CD8-positive, alpha-beta memory T cell (primary cell): ENCODE data around the gene MTHFD2L. TPM values are rescaled to one million over a fixed set of nuclear protein-coding genes. Genes with fewer than 3 reads are reported as not detected.
A peak's percentile ranks its signal among the peaks of the same experiment; 100 is the strongest.

Experiments used
- CTCF ChIA-PET: fragments of 350-600 bp; sonication (Branson Sonifier 250); formaldehyde crosslinking; loops from one replicate; lab custom pipeline; 2021; ENCODE audit warnings: antibody characterized with exemption; lab: Charles Lee
- POLR2A ChIA-PET: fragments of 350-600 bp; sonication (Branson Sonifier 250); formaldehyde crosslinking; loops from one replicate; lab custom pipeline; 2021; ENCODE audit warnings: antibody characterized with exemption; lab: Charles Lee
- DNase-seq, 5 donors: peaks; one replicate each; pipeline versions ENCODE4 v3.0.0 to v3.0.0-alpha.2; 2020 to 2022; ENCODE audit warnings: mixed read lengths in 1 of 5
- H3K27ac ChIP-seq: one replicate; pipeline ENCODE4 v1.7.0; 2013; ENCODE audit warnings: low read depth, mild to moderate bottlenecking, low read length, moderate library complexity
- H3K27me3 ChIP-seq: 2 replicates; pipeline ENCODE4 v1.7.0; 2013; ENCODE audit warnings: low read length, mild to moderate bottlenecking; ENCODE audit not compliant: insufficient read depth, poor library complexity, severe bottlenecking
- H3K36me3 ChIP-seq: 2 replicates; pipeline ENCODE4 v1.7.0; 2013; ENCODE audit warnings: mild to moderate bottlenecking, low read length, moderate library complexity; ENCODE audit not compliant: insufficient read depth
- H3K4me1 ChIP-seq: 2 replicates; pipeline ENCODE4 v1.7.0; 2013; ENCODE audit warnings: mild to moderate bottlenecking, low read length, moderate library complexity; ENCODE audit not compliant: insufficient read depth
- H3K4me3 ChIP-seq: 2 replicates; pipeline ENCODE4 v1.7.0; 2013; ENCODE audit warnings: mild to moderate bottlenecking, low read length
- H3K9me3 ChIP-seq: 2 replicates; pipeline ENCODE4 v1.7.0; 2013; ENCODE audit warnings: mild to moderate bottlenecking, low read length
- H3K27ac Mint-ChIP-seq, 8 donors: one replicate each; pipeline ENCODE4 v1.8.0; 2020 to 2021; ENCODE audit warnings: mixed read lengths in 8 of 8, mild to moderate bottlenecking in 6 of 8, inconsistent platforms in 3 of 8, moderate library complexity in 3 of 8
- H3K27me3 Mint-ChIP-seq, 2 donors: one replicate each; pipeline ENCODE4 v1.8.0; 2020 to 2021; ENCODE audit warnings: mixed read lengths in 2 of 2, mild to moderate bottlenecking in 1 of 2, moderate library complexity in 1 of 2
- H3K36me3 Mint-ChIP-seq, 3 donors: one replicate each; pipeline ENCODE4 v1.8.0; 2020 to 2021; ENCODE audit warnings: mixed read lengths in 3 of 3, inconsistent platforms in 1 of 3, mild to moderate bottlenecking in 1 of 3
- H3K4me1 Mint-ChIP-seq, 3 donors: one replicate each; pipeline ENCODE4 v1.8.0; 2020 to 2021; ENCODE audit warnings: mixed read lengths in 3 of 3, inconsistent platforms in 1 of 3, mild to moderate bottlenecking in 1 of 3
- H3K4me3 Mint-ChIP-seq, 7 donors: one replicate each; pipeline ENCODE4 v1.8.0; 2020 to 2021; ENCODE audit warnings: mixed read lengths in 7 of 7, mild to moderate bottlenecking in 6 of 7, moderate library complexity in 4 of 7, inconsistent platforms in 2 of 7
- H3K9me3 Mint-ChIP-seq, 5 donors: one replicate each; pipeline ENCODE4 v1.8.0; 2020 to 2022; ENCODE audit warnings: mixed read lengths in 5 of 5, mild to moderate bottlenecking in 3 of 5, moderate library complexity in 2 of 5, inconsistent platforms in 1 of 5
- polyA plus RNA-seq: library from polyadenylated mRNA; unstranded; fragments of 300-500 nt; fragmentation: Illumina TruSeq; gene quantifications from one replicate; pipeline ENCODE4 v1.2.3, GENCODE V29; 2021
- total RNA-seq, 2 experiments: library from RNA; stranded (reverse); gene quantifications; one replicate each; pipeline ENCODE4 v1.2.3, GENCODE V29; 2021

Gene MTHFD2L
- total RNA-seq (1 to 10 TPM; 7.5 to 8.5 TPM), polyA plus RNA-seq (5.0 TPM)

- H3K36me3 Mint-ChIP-seq: peaks cover 5 to 27% (median 6%) of the 10 kb centered on the region in 3 donors
- Histone ChIP-seq H3K4me1 (peaks cover 14% of the 10 kb centered on the region), H3K36me3 (peaks cover 10% of the 10 kb centered on the region), H3K27me3 (no peaks in the 10 kb centered on the region), H3K4me3 (peak within 1 kb of the TSS; percentile 66), H3K27ac (peak within 1 kb of the TSS; percentile 57), H3K9me3 (no peaks in the 10 kb centered on the region)
- ChIA-PET CTCF (no interaction called here), POLR2A (no interaction called here)
- peaks cover 22 to 40% (median 27%) of the 10 kb centered on the region in 3 donors for H3K4me1 Mint-ChIP-seq
- H3K4me3 Mint-ChIP-seq: peak within 1 kb of the TSS; percentile 84 to 93 (median 91)
- H3K27me3 Mint-ChIP-seq: peaks cover 0 to 3% of the 10 kb centered on the region in 2 donors
- no peaks in the 10 kb centered on the region for H3K9me3 Mint-ChIP-seq
- H3K27ac Mint-ChIP-seq: peak within 1 kb of the TSS; percentile 24 to 95 (median 89)
- DNase-seq: peak; percentile 66 to 85 (median 78)
These were observed at the start of gene MTHFD2L for GRCh38 chr4:74157561-74158465. Gene MTHFD2L, plus strand, starts transcription at chr4:74158118. Its CDS starts 21 bp downstream, at chr4:74158139.

GRCh38 chr4:74108457-74109115, 49.3 kb upstream of the MTHFD2L start:
- Histone ChIP-seq H3K27ac (no peak overlapping the region), H3K27me3 (no peaks in the 10 kb centered on the region), H3K36me3 (no peaks in the 10 kb centered on the region), H3K4me3 (no peak overlapping the region), H3K9me3 (no peaks in the 10 kb centered on the region), H3K4me1 (no peaks in the 10 kb centered on the region)
- H3K9me3 Mint-ChIP-seq: no peaks in the 10 kb centered on the region
- ChIA-PET CTCF (no interaction called here), POLR2A (no interaction called here)
- no peak overlapping the region for H3K4me3 Mint-ChIP-seq
- no peaks in the 10 kb centered on the region for H3K4me1 Mint-ChIP-seq
- H3K27ac Mint-ChIP-seq: no peak overlapping the region
- DNase-seq: no peak
- H3K36me3 Mint-ChIP-seq: no peaks in the 10 kb centered on the region
- peaks cover 2 to 22% of the 10 kb centered on the region in 2 donors for H3K27me3 Mint-ChIP-seq

GRCh38 chr4:74109116-74109869, 48.6 kb upstream of the MTHFD2L start:
- H3K9me3 ChIP-seq: no peaks in the 10 kb centered on the region
- no peak overlapping the region for H3K27ac ChIP-seq
- no peaks in the 10 kb centered on the region for H3K27me3 ChIP-seq
- H3K4me1 ChIP-seq: no peaks in the 10 kb centered on the region
- Mint-ChIP-seq H3K27me3 (peaks cover 2 to 24% of the 10 kb centered on the region in 2 donors), H3K4me1 (no peaks in the 10 kb centered on the region), H3K4me3 (no peak overlapping the region), H3K27ac (no peak overlapping the region), H3K36me3 (no peaks in the 10 kb centered on the region), H3K9me3 (no peaks in the 10 kb centered on the region)
- DNase-seq: no peak
- CTCF ChIA-PET: no interaction called here
- POLR2A ChIA-PET: no interaction called here
- no peaks in the 10 kb centered on the region for H3K36me3 ChIP-seq
- H3K4me3 ChIP-seq: no peak overlapping the region

GRCh38 chr4:74109870-74110605, 47.9 kb upstream of the MTHFD2L start:
- Histone ChIP-seq H3K36me3 (no peaks in the 10 kb centered on the region), H3K27ac (no peak overlapping the region), H3K27me3 (no peaks in the 10 kb centered on the region), H3K4me1 (no peaks in the 10 kb centered on the region), H3K9me3 (no peaks in the 10 kb centered on the region), H3K4me3 (no peak overlapping the region)
- H3K4me3 Mint-ChIP-seq: no peak overlapping the region
- peaks cover 0 to 24% of the 10 kb centered on the region in 2 donors for H3K27me3 Mint-ChIP-seq
- no peak for DNase-seq
- no peaks in the 10 kb centered on the region for H3K9me3 Mint-ChIP-seq
- H3K4me1 Mint-ChIP-seq: no peaks in the 10 kb centered on the region
- ChIA-PET CTCF (no interaction called here), POLR2A (no interaction called here)
- H3K27ac Mint-ChIP-seq: no peak overlapping the region
- H3K36me3 Mint-ChIP-seq: no peaks in the 10 kb centered on the region

GRCh38 chr4:74110670-74111069, 47.2 kb upstream of the MTHFD2L start:
- no peak overlapping the region for H3K27ac ChIP-seq
- H3K36me3 ChIP-seq: no peaks in the 10 kb centered on the region
- Mint-ChIP-seq H3K36me3 (no peaks in the 10 kb centered on the region), H3K9me3 (no peaks in the 10 kb centered on the region), H3K4me1 (no peaks in the 10 kb centered on the region), H3K27ac (no peak overlapping the region), H3K4me3 (no peak overlapping the region), H3K27me3 (peaks cover 0 to 24% of the 10 kb centered on the region in 2 donors)
- H3K4me3 ChIP-seq: no peak overlapping the region
- no peaks in the 10 kb centered on the region for H3K27me3 ChIP-seq
- no peaks in the 10 kb centered on the region for H3K9me3 ChIP-seq
- CTCF ChIA-PET: no interaction called here
- no peaks in the 10 kb centered on the region for H3K4me1 ChIP-seq
- POLR2A ChIA-PET: no interaction called here
- no peak for DNase-seq

- Mint-ChIP-seq H3K27me3 (peaks cover 0 to 21% of the 10 kb centered on the region in 2 donors), H3K36me3 (no peaks in the 10 kb centered on the region), H3K4me1 (no peaks in the 10 kb centered on the region), H3K4me3 (no peak overlapping the region), H3K9me3 (no peaks in the 10 kb centered on the region), H3K27ac (no peak overlapping the region)
- CTCF ChIA-PET: no interaction called here
- no peaks in the 10 kb centered on the region for H3K36me3 ChIP-seq
- no peaks in the 10 kb centered on the region for H3K4me1 ChIP-seq
- H3K9me3 ChIP-seq: no peaks in the 10 kb centered on the region
- no peak overlapping the region for H3K27ac ChIP-seq
- no peaks in the 10 kb centered on the region for H3K27me3 ChIP-seq
- DNase-seq: no peak
- H3K4me3 ChIP-seq: no peak overlapping the region
- POLR2A ChIA-PET: no interaction called here
These were observed 46.5 kb upstream of the MTHFD2L start for GRCh38 chr4:74111306-74111975.

GRCh38 chr4:74111990-74112389, 45.9 kb upstream of the MTHFD2L start:
- CTCF ChIA-PET: no interaction called here
- H3K27ac Mint-ChIP-seq: no peak overlapping the region

More at GRCh38 chr4:74111990-74112389, 45.9 kb upstream of the MTHFD2L start:
- Mint-ChIP-seq H3K4me1 (no peaks in the 10 kb centered on the region), H3K36me3 (no peaks in the 10 kb centered on the region), H3K9me3 (no peaks in the 10 kb centered on the region), H3K27me3 (peaks cover 0 to 21% of the 10 kb centered on the region in 2 donors), H3K4me3 (no peak overlapping the region)
- no peaks in the 10 kb centered on the region for H3K27me3 ChIP-seq
- no peaks in the 10 kb centered on the region for H3K36me3 ChIP-seq
- no peak for DNase-seq
- POLR2A ChIA-PET: no interaction called here
- H3K4me3 ChIP-seq: no peak overlapping the region
- H3K9me3 ChIP-seq: no peaks in the 10 kb centered on the region
- no peak overlapping the region for H3K27ac ChIP-seq
- no peaks in the 10 kb centered on the region for H3K4me1 ChIP-seq
